Endometrial microvascular endothelial cells (primary cell): ENCODE measurements around the gene SEC14L5. TPM values are rescaled to one million over a fixed set of nuclear protein-coding genes. Genes with fewer than 3 reads are reported as not detected.

Experiments used
- in situ Hi-C: cut with HindIII; loops from 2 replicates; pipeline ENCODE4 v1.10.0; 2017; ENCODE audit warnings: low sequenced_read_pairs, low pct_unique_long_range_greater_than_20kb; ENCODE audit errors: inconsistent ontology term
- total RNA-seq: library from RNA; depleted of rRNA; stranded (reverse); fragments of >200 nt; gene quantifications from one replicate; pipeline ENCODE4 v1.2.3, GENCODE V29; 2015; ENCODE audit errors: inconsistent ontology term

The SEC14L5 gene
- not detected for total RNA-seq

DNA sequence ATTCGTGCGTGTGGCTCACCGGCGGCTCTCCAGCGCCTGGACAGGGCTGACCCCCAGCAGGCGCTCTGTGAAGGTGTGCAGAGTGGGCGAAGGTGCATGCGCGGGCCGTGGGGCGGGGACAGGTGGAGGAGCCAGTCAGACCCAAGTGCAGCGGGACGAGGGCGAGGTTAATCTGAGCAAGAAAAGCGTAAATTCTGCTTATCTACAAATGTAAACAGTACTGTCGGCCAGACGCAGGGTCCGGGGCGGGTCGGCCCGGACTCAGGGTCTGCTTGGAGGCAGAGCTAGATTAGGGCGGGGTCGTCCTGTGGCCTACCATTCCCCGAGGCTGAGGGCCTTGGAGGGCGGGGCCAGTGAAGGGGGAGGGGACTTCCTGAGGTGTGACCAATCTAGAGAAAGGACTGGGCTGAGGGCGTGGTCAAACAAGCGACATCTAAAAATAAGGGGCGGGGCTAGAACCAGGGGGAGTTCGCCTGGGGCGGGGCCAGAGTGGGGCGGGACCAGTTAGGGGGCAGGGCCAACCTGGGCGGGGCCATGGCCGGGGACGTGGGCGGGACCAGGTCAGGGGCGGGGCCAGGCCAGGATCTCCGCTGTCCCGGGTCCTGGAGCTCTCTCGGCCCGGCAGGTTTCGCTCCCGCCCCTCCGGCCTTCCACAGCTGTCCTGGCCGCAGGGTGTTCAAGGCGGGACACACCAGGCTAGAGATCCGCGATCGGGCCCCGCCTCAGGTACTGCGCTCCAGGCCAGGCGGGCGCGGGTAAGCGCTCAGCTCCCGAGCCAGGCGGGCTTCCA, at the start of gene SEC14L5:
Gene SEC14L5 (plus strand): TSS at position 611 of the 790 bp plus-strand sequence. CDS start 994 bp downstream, outside the sequence.
- in situ Hi-C loops, result no loop called here

DNA sequence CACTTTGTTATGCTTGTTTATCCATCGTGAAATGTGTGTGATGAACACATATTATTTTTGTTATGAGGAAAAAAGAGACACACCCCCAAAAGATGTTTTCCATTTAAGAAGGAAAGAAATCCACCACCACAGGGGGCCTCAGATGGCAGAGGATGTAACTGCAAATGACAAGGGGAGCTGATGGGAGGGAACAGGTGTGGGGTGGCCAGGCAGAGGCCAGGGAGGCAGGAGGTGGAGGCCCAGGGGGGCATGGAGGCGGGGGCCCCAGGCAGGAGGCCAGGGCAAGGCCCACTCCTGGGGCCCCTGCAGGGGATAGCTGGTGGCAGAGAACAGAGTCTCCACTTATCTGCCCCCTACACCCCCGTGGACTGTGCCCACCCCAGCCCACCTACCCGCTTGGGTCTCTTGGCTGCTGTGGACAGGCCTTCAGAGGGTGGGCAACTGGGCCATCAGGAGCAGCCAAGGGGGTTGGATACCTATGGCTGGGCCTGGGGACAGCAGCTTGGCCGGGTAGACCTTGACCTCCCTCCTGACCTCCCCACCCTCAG, 49.2 kb upstream of the SEC14L5 start:
- in situ Hi-C loops, result no loop called here

DNA sequence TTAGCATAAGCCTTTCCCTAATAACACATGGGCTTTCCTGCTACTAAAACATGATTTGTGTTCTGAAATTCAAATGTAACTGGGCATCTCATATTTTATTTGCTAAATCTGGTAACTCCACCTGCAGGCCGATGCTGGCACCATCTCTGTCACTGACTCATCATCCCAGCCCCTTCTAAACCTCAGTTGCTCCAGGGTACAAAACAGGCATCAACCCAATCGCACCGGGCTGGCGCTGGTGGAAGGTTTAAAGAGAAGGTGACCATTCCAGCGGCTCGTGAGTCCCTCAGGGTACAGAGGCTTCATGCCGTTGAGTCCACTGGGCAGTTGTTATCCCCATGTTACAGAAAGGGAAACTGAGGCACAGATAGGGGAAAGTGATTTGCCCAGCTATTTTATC, 48.3 kb upstream of the SEC14L5 start:
- in situ Hi-C loops, result no loop called here

DNA sequence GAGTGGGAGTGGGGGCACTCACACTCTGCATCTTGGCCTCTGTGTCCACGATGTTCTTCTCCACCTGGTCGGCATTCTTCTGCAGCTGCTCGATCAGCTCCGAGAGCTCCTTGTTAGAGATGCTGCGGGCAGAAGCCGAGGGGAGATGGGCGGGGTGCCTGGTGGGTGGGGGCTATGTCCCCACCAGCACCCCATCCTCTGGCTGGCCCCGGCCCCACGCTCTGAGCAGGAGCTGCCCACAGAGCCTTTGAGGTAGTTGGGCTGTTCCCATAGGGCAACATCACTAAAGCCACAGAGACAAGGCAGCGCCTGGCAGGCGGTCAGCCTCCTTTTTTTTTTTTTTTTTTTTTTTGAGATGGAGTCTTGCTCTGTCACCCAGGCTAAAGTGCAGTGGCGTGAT, 47.3 kb upstream of the SEC14L5 start:
- in situ Hi-C loops, result no loop called here

DNA sequence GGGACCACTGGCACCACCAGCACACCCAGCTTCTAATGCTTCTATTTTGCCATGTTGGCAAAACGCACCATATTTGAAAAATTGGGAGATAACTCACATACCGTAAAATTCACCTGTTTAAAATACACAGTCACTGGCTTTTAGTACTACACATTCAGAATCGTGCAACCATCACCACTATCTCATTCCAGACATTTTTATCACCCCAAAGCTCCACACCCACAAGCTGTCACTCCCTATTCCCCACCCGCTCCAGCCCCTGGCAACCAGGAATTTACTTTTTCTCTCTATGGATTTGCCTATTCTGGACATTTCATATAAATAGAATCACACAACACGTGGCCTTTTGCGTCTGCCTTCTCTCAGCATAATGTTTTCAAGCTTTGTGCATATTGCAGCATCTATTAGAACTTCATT, 46.2 kb upstream of the SEC14L5 start:
- in situ Hi-C loops, result no loop called here

DNA sequence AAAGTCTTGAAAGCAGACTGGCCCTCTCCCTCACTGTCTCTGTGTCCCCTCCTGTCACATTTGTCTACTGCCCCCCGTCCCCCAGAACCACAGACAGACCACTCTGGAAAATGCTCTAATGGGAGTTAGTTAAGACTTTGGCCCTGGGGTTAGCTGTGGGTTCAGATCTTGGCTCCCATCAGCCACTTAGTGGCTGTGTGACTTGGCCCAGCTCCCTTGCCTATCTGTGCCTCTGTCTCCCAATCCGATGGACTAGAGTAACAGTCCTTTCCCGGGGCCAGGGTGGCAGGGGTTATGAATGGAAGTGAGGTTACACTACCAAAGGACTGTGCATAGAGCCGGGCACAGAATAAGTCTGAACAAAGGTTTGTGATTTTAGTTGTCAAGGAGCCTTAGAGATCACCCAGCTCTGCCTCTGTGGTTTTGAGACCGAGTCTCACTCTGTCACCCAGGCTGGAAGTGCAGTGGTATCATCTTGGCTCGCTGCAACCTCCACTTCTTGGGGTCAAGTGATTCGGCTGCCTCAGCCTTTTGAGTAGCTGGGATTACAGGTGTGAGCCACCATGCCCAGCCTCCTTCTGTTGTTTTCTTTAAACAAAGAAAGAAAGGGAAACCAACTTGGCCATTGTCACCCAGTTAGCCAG, 44.9 kb upstream of the SEC14L5 start:
- in situ Hi-C loops, result no loop called here

DNA sequence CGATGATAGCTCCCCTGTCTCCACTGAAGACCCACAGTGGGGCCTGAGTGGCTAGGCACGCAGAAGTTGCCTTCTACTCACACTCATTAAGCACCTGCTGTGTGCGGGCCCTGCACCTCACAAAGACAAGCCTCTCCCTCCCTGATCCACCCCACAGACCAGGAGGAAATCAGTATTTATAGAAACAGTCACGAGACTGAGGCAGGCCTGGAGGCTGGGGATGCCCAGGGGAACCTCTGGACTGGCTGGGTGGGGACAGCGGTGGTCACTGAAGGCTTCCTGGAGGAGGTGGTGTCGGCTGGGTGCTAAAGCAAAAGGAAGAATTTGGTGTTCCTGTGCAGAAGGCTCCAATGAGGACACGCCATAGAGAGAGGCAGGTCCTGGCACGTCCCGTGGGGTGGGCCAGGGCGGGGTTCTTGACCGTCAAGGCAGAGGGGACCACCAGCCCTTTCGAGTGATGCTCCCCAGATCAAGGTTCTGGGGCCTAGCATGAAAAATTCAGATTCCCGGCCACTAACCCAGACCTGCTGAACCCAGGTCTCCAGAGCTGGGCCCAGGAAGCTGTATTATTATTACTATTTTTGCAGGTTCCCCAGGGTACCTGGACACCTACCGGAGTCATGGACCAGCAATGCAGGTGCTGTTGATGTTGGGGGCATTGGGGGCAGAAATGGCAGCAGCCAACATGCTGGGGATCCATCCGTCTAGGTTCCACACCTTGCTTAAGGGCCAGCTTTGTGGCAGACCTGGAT, 44.2 kb upstream of the SEC14L5 start:
- in situ Hi-C loops, result no loop called here

DNA sequence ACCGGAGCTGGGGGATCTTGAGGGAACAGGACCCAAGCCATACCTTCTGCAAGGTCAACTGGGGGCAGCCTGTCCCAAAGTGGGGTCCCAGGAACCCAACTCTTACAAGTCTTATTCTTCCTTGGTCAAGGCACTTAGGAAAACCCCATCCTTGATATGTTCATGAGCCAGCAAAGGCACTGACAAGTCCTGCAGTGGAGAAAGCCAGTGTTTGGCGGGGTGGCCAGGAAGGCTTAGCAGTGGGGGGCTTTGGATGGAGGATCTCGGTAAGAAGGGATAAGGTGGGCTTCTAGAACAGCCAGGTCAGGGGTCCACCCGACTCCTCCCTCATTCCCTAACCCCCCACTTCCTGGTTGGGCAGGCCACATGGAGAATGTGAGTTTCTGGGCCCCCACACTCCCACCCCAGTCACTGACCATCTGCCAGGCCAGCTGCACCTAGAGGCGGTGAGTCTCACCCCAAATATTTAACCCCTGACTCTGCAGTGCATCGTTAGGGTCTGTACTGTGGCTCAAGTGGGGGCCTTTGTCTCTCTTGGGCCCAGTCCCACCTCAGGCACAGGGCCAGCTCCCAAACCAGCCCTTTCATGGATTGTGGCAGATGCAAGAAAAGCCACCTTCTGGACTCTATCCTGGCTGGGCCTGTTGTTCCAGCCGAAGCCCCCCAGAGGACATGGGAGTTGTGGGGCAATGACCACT, 43.5 kb upstream of the SEC14L5 start:
- in situ Hi-C loops, result no loop called here

DNA sequence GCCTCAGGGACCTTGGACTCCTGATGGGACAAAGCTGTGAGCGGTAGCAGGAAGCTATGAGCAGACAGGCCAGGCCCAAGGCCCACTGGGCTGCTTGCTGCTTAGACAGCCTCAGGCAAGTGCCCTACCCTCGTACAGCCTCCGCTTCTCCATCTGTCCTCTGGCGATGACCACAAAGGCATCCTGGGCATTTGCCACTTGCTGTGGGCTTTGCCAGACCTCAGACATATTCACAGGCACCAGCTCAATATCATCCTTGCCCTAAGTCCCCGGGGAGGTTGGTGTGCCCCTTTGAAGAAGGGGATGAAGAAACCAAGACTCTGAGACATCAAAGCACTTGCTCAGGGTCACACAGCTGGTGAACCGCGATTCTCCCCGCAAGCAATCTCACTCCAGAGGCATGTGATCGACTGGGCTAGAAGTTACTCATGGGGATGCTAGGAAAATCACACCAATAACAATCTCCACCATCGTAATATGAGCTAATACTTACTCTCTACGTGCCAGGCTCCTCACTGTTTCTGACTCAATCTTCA, 42.8 kb upstream of the SEC14L5 start:
- in situ Hi-C loops, result no loop called here

DNA sequence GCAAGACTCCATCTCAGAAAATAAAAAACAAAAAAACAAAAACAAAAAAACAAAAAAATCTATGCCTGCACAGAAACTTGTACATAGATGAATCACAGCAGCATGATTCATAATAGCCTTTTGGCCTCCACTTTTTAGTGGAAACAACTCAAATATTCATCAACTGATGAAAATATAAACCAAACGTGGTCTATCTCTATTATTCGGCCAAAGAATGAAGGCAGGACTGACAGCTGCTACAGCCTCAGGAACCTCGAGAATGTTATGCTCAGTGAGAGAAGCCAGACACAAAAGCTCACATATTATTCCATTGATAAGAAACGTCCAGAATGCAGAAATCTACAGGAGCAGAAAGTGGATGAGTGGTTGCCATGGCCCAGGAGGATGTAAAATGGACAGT, 41.0 kb upstream of the SEC14L5 start:
- in situ Hi-C loops, result no loop called here

DNA sequence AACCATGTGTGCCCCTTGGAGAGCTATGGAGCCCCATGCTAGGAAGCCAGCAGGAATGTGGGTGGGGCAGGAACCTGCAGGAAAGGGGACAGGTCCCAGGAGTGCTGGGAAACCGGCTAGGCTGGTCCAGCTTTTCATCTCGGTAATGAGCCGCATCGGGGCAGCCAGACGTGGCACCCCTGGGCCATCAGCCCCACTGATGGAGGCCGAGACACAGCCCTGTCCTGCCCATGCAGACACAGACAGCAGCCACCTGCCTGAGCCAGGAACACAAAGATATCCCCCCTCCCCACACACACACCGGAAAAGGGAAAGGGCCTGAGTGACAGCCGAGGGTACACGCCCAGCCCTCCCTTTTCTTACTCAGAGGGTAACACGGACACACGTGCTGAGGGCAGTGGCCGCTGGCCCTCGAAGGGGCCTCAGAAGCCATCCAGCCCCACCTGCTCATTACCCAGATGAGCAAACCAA, 39.3 kb upstream of the SEC14L5 start:
- in situ Hi-C loops, result no loop called here

DNA sequence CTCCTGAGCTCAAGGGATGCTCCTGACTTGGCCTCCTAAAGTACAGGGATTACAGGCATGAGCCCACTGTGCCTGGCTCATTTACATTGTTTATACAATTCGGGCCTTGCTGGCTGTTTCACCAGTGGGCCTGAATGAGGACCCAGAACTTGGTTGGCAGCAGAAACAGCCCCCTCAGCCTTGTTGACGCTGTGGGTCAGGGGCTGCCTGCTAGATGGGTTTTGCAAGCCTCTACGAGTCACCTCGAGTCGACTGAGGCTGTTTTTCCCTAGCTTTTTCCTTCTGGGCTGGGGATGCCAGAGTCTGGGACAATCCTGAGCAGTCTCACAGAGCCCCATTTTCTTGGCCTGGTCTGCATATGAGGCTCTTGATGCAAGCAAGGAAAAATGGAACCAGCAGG, 37.3 kb upstream of the SEC14L5 start:
- in situ Hi-C loops, result no loop called here

DNA sequence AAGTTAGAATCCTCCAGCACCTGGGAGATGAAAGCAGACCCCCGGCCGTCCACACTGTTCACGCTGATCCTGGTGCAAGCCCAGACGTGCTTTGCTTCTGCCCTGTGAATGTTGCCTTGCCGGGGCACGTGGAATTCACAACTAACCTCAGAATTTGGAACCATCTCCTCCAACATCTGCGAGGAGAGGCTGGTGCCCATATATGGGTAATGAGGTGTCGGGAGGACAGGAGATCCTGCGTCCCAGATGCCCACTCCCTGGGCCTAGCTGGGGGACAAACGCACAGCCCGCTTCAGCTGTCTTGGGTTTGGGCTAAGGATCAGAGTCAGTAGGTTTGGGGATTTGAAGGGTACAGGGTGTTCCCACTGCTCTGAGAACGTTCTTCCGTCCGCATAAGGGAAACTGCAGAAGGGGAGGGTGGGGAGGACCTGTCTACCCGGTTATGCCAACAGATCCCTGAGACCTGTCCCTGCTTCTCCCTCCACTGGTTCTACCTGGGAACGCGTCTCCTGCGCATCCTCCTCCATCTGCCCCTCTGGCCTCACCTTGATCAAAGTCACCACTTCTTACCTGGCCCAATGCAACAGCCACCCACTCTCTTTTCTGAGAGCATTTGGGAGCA, 35.3 kb upstream of the SEC14L5 start:
- in situ Hi-C loops, result no loop called here

DNA sequence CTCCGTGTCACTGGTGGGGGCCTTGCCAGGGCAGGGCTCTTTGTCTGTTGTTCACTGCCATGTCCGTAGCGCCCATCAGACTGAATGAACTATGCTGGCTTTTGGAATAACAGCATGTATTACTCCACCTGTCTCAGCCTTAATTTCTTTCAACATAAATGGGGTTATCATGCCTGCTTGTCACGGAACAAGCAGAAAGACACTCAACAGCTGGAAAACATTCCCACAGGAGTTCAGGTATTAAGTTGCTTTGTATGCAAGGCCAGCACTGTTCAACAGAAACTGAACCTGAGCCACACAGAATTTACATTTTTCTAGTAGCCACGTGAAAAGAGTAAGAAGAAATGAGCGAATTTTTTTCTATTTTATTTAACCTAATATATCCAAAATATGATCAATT, 34.3 kb upstream of the SEC14L5 start:
- in situ Hi-C loops, result no loop called here

DNA sequence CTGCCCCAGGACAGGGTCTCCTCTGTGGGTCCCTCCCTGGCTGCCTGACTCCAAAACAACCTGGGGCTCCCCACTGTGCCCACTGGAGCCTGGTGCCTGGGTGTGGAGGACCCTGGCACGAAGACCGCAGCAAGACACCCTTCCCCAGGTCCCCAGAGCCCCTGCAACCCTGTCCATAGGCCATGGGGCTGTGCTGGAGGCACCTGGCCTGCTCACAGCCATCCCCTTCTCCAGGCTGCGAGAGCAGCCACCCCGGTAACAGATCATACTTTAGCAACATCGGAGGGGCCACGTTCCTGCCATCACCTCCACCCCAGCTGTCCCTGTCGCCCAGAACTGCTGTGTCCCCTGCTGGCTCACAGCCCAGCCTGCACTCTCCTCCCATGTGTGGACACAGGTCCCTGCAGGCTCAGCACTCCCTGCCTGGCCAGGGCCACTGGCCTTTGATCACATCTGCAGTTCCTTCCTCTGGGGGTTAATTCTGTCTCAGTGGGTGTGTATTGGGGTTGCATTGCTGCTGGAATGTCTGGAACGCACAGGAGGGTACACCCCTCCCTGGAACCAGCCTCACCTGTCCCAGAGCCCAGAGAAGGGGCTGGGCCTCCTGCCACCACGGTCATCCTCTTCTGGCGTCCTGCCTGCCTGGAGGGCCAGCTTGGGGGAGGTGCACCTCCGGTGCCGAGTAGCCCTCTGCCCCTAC, 33.4 kb upstream of the SEC14L5 start:
- in situ Hi-C loops, result no loop called here

DNA sequence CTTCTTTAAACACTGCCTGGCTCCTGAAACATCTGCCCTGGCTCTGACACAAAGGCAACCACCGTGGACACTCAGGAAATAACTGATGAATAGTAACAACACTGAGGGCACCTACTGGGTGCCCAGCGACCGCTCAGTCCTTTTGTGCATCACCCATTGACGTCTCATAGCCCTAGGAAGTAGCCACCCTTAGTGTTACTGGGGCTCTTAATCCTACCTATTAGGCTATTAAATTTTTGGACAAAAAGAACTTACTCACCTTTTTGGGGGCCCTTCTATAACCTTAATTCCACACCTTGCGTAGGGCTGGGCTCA, 32.9 kb upstream of the SEC14L5 start:
- in situ Hi-C loops, result no loop called here

DNA sequence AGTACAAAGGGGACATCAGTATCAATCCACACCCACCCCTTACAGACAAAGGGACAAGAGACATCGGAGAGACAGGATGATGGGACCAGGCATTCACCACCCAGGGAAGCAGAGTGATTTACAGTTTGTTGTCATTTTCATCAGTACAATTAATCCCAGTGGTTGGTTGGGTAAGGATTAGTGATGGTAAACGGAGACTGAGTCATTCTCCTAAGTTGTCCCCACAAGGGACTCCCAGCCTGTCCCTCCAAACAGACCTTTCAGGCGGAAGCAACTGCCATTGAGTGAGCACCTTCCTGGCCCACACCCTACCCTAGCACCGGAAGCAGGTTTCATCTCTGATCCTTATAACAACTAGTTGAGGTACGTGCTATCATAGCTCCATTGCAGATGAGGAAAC, 32.3 kb upstream of the SEC14L5 start:
- in situ Hi-C loops, result no loop called here

DNA sequence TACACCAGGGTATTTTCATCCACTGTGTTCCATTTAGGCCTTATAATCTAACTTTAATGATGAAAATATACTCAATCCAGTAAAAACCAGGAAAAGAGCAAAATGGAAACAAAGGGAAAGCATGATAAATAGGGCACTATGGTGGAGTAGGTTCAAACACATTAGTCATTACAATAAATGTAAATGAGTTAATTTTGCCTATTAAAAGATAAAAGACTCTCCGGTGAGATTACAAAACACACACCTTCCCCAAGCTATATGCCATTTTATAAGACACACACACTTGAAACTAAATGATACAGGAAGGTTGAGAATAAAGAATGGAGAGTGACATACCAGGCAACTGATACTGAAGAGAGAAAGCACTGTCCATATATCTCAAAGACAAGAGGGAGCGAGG, 31.2 kb upstream of the SEC14L5 start:
- in situ Hi-C loops, result no loop called here
